HepG2 (cell line): ENCODE results near the gene ECHS1. TPM values are rescaled to one million over a fixed set of nuclear protein-coding genes. Genes with fewer than 3 reads are reported as not detected.

Experiments used
- ATAC-seq: fragments of 200-7000 bp; cut with Tn5 transposase; 3 replicates; pipeline ENCODE4 v1.9.1; 2020; ENCODE audit warnings: mild to moderate bottlenecking, moderate library complexity
- BruUV-seq: library from RNA; stranded (reverse); fragments of 400-500 nt; replicated peaks from 2 replicates; lab custom pipeline; 2021; lab: Mats Ljungman, UMichigan
- CTCF ChIA-PET: fragments of 300-600 bp; formaldehyde crosslinking; extraction: SDS; loops from one replicate; lab custom pipeline; 2021; ENCODE audit warnings: low total read pairs, inconsistent platforms, low intra/inter-chr PET ratio; lab: Yijun Ruan, JAX
- POLR2A ChIA-PET: fragments of 350-600 bp; sonication (Branson Sonifier 250); formaldehyde crosslinking; loops from one replicate; lab custom pipeline; 2020; ENCODE audit warnings: antibody characterized with exemption, inconsistent platforms; lab: Yijun Ruan, JAX
- DNase-seq: peaks from one replicate; pipeline ENCODE4 v3.0.0-alpha.2; 2015; ENCODE audit warnings: low spot score
- FAIRE-seq: peaks from 3 replicates; lab custom pipeline; 2011; peaks lifted over from hg19 to GRCh38; lab: Jason Lieb, UNC
- H2AFZ ChIP-seq: one replicate; pipeline ENCODE4 v1.6.1; 2011; ENCODE audit warnings: low read length, inconsistent platforms
- H3K27ac ChIP-seq: fragments of 300-600 bp; 3 replicates; pipeline ENCODE4 v1.8.0; 2011; ENCODE audit warnings: mixed run types, mild to moderate bottlenecking, mixed read lengths, low read length, inconsistent platforms; ENCODE audit not compliant: insufficient read depth; ENCODE audit errors: extremely low read length
- H3K27me3 ChIP-seq, 2 experiments: fragments of 200-600 bp in 1 of 2; 2 replicates in 1 of 2; 3 replicates in 1 of 2; pipeline versions ENCODE4 v1.6.0 to v1.8.0; 2011; ENCODE audit warnings: low read length in 2 of 2, mild to moderate bottlenecking in 2 of 2, moderate library complexity in 2 of 2, inconsistent platforms in 1 of 2; ENCODE audit not compliant: insufficient read depth in 2 of 2, control insufficient read depth in 1 of 2
- H3K36me3 ChIP-seq, 2 experiments: fragments of 200-600 bp in 1 of 2; replicated peaks in 1 of 2; 2 replicates in 1 of 2; 3 replicates in 1 of 2; pipeline versions ENCODE4 v1.5.1 to v1.8.0; 2011; ENCODE audit warnings: low read length in 2 of 2, inconsistent platforms in 1 of 2; ENCODE audit not compliant: insufficient read depth in 2 of 2, control insufficient read depth in 1 of 2
- H3K4me1 ChIP-seq: 2 replicates; pipeline ENCODE4 v1.5.1; 2012; ENCODE audit warnings: low read length, inconsistent platforms; ENCODE audit not compliant: insufficient read depth
- H3K4me2 ChIP-seq: 2 replicates; pipeline ENCODE4 v1.6.0; 2011; ENCODE audit warnings: low read depth, low read length, inconsistent platforms
- H3K4me3 ChIP-seq, 3 experiments: fragments of 200-600 bp in 1 of 3; sonication (generic), shearing (Covaris generic) in 1 of 3; replicated peaks in 1 of 3; 2 replicates each; pipeline ENCODE4 v1.5.1; 2011 to 2016; ENCODE audit warnings: low read length in 3 of 3, inconsistent platforms in 2 of 3, low read depth in 2 of 3, mild to moderate bottlenecking in 2 of 3, control low read depth in 1 of 3, mixed read lengths in 1 of 3; ENCODE audit not compliant: insufficient read depth in 1 of 3
- H3K79me2 ChIP-seq: one replicate; pipeline ENCODE4 v1.6.1; 2011; ENCODE audit warnings: low read length, inconsistent platforms; ENCODE audit not compliant: insufficient read depth
- H3K9ac ChIP-seq: 2 replicates; pipeline ENCODE4 v1.6.0; 2011; ENCODE audit warnings: mild to moderate bottlenecking, low read depth, low read length, inconsistent platforms; ENCODE audit not compliant: insufficient read depth
- H3K9me3 ChIP-seq: 2 replicates; pipeline ENCODE4 v1.5.1; 2012; ENCODE audit warnings: mild to moderate bottlenecking, low read length
- H4K20me1 ChIP-seq: 2 replicates; pipeline ENCODE4 v1.6.0; 2011; ENCODE audit warnings: inconsistent platforms, mild to moderate bottlenecking, low read length, moderate library complexity; ENCODE audit not compliant: insufficient read depth
- ADNP ChIP-seq: sonication (generic); formaldehyde crosslinking; IDR thresholded peaks from 2 replicates; pipeline ENCODE4 v1.4.0; 2020; ENCODE audit warnings: missing genetic modification reagents
- BRD4 ChIP-seq: sonication (generic); formaldehyde crosslinking; IDR thresholded peaks from 2 replicates; pipeline ENCODE4 v1.4.0; 2020; ENCODE audit warnings: missing genetic modification reagents
- DMTF1 ChIP-seq: sonication (generic); formaldehyde crosslinking; IDR thresholded peaks from 2 replicates; pipeline ENCODE4 v1.4.0; 2020; ENCODE audit warnings: mild to moderate bottlenecking, missing genetic modification reagents
- ETV6 ChIP-seq: sonication (generic); formaldehyde crosslinking; conservative IDR thresholded peaks from 2 replicates; pipeline ENCODE4 v1.4.0; 2020; ENCODE audit warnings: missing genetic modification reagents
- HOXD1 ChIP-seq: sonication (generic); formaldehyde crosslinking; IDR thresholded peaks from 2 replicates; pipeline ENCODE4 v1.5.0; 2020; ENCODE audit warnings: missing genetic modification reagents
- MAFG ChIP-seq: sonication (generic); formaldehyde crosslinking; IDR thresholded peaks from 2 replicates; pipeline ENCODE4 v1.5.1; 2020; ENCODE audit warnings: mild to moderate bottlenecking, missing genetic modification reagents
- MBD4 ChIP-seq: IDR thresholded peaks from 2 replicates; pipeline ENCODE4 v1.6.1; 2012; ENCODE audit warnings: low read length, inconsistent platforms, borderline replicate concordance
- MIER3 ChIP-seq: IDR thresholded peaks from 2 replicates; pipeline ENCODE4 v1.6.1; 2016; ENCODE audit warnings: missing compliant biosample characterization, borderline replicate concordance
- MXD1 ChIP-seq: sonication (generic); formaldehyde crosslinking; IDR thresholded peaks from 2 replicates; pipeline ENCODE4 v1.4.0; 2020; ENCODE audit warnings: mild to moderate bottlenecking, missing genetic modification reagents
- MXI1 ChIP-seq: IDR thresholded peaks from 3 replicates; pipeline ENCODE4 v1.6.1; 2012; ENCODE audit warnings: low read depth, low read length, inconsistent platforms, borderline replicate concordance
- NCOR1 ChIP-seq: fragments of 200-600 bp; sonication (generic); IDR thresholded peaks from 2 replicates; pipeline ENCODE4 v1.7.0; 2017; ENCODE audit warnings: antibody characterized with exemption, low read length, borderline replicate concordance
- PHB2 ChIP-seq: fragments of 450-650 bp; IDR thresholded peaks from 2 replicates; pipeline ENCODE4 v1.6.1; 2018; ENCODE audit not compliant: partially characterized antibody
- PITX1 ChIP-seq: sonication (generic); formaldehyde crosslinking; IDR thresholded peaks from 2 replicates; pipeline ENCODE4 v1.5.1; 2020; ENCODE audit warnings: mild to moderate bottlenecking, missing genetic modification reagents
- THAP11 ChIP-seq: IDR thresholded peaks from 2 replicates; pipeline ENCODE4 v1.6.1; 2016; ENCODE audit warnings: missing biosample characterization, missing genetic modification reagents
- ZBTB2 ChIP-seq: sonication (generic); formaldehyde crosslinking; IDR thresholded peaks from 2 replicates; pipeline ENCODE4 v1.8.0; 2022; ENCODE audit warnings: low read depth, missing genetic modification reagents
- ZNF737 ChIP-seq: sonication (generic); formaldehyde crosslinking; IDR thresholded peaks from 2 replicates; pipeline ENCODE4 v1.5.0; 2020; ENCODE audit warnings: missing genetic modification reagents, mild to moderate bottlenecking, borderline replicate concordance
- ZNF777 ChIP-seq: sonication (generic); formaldehyde crosslinking; IDR thresholded peaks from 2 replicates; pipeline ENCODE4 v1.4.0; 2020; ENCODE audit warnings: missing genetic modification reagents
- ZNF781 ChIP-seq: sonication (generic); formaldehyde crosslinking; IDR thresholded peaks from 2 replicates; pipeline ENCODE4 v1.5.1; 2020; ENCODE audit warnings: borderline replicate concordance, mild to moderate bottlenecking, missing genetic modification reagents; ENCODE audit errors: not compliant biosample characterization
- ZNF800 ChIP-seq: sonication (generic); formaldehyde crosslinking; IDR thresholded peaks from 2 replicates; pipeline ENCODE4 v1.4.0; 2020; ENCODE audit warnings: missing genetic modification reagents
- WGBS: methylation state at CpG from one replicate; pipeline ENCODE4 v1.1.6; 2017; ENCODE audit warnings: low lambda C conversion rate; 5-methylcytosine and 5-hydroxymethylcytosine counted together
- in situ Hi-C: cut with HindIII; loops from 2 replicates; pipeline ENCODE4 v1.10.0; 2017; ENCODE audit warnings: low pct_unique_long_range_greater_than_20kb; ENCODE audit not compliant: extremely low pct_ligation_motif_present
- intact Hi-C: fragments of 100-400 bp; cut with micrococcal nuclease; formaldehyde crosslinking; loops from one replicate; pipeline ENCODE4 v1.10.0; 2022; ENCODE audit not compliant: unreplicated experiment
- polyA plus RNA-seq, 8 experiments: library from polyadenylated mRNA; depleted of rRNA in 3 of 8; stranded (reverse) in 7 of 8; unstranded in 1 of 8; fragments of >200 nt; fragmentation: Illumina TruSeq in 4 of 8; extraction: Trizol in 4 of 8; gene quantifications; 2 replicates each; pipeline versions ENCODE4 v1.2.1 to v1.2.3, GENCODE V29; 2011 to 2016; ENCODE audit warnings: low read depth in 4 of 8, missing spikeins in 1 of 8, mixed read lengths in 1 of 8; ENCODE audit not compliant: insufficient read depth in 1 of 8
- total RNA-seq, 5 experiments: library from RNA; depleted of rRNA; stranded (reverse); fragments of >200 nt; fragmentation: Illumina TruSeq; extraction: Trizol; gene quantifications; 2 replicates each; pipeline ENCODE4 v1.2.3, GENCODE V29; 2016; ENCODE audit warnings: low read depth in 1 of 5

The ECHS1 gene
- total and polyA plus RNA-seq, 2 of the 13 experiments (the other 11 are each of a cell fraction or from before 2014, with no cell fraction given): 32.7 to 195 TPM

GRCh38 chr10:133325440-133326222 lies 47.5 kb downstream of the ECHS1 start:
- BruUV-seq: no TSS peak
- WGBS: 1% methylated on average over 17 of the region's 91 CpGs
- peak overlapping the region; percentile 83 for H3K4me2 ChIP-seq
- no peaks in the 10 kb centered on the region for H3K36me3 ChIP-seq
- ATAC-seq: peak; percentile 26
- no peak for FAIRE-seq
- no peaks in the 10 kb centered on the region for H3K9me3 ChIP-seq
- peak overlapping the region; percentile 34; the same call in 1 of the 2 replicates for H3K9ac ChIP-seq
- H3K79me2 ChIP-seq: no peaks in the 10 kb centered on the region
- peak overlapping the region; percentile 55 to 74 (median 61) for H3K4me3 ChIP-seq
- H3K27me3 ChIP-seq: peaks cover 5 to 47% of the 10 kb centered on the region in 2 experiments
- in situ Hi-C loops (no loop called here), intact Hi-C loops (loop anchor here (10.0 kb wide), 1 partner anchor 49 kb away; the partner anchor contains the start of genes ECHS1 and PAOX)
- ChIA-PET CTCF (no interaction called here), POLR2A (interaction anchor here (1.3 to 2.6 kb wide), 2 partner anchors 21 to 23 kb away, joined by 4 to 18 read pairs; partner anchors contain the start of gene PRAP1)
- H4K20me1 ChIP-seq: no peaks in the 10 kb centered on the region
- peaks cover 29% of the 10 kb centered on the region for H3K4me1 ChIP-seq
- H2AFZ ChIP-seq: no peak overlapping the region
- no peak overlapping the region for H3K27ac ChIP-seq
- no peak for DNase-seq
- TF ChIP-seq HOXD1: no peak
- TF ChIP-seq THAP11 (CRISPR knock-in tag): 0 out of 2 replicates have a peak, but pooled peaks have one; percentile 21
- TF ChIP-seq ZNF781: no peak
- no peak for TF ChIP-seq BRD4 (CRISPR knock-in tag)
- TF ChIP-seq NCOR1: no peak
- no peak for TF ChIP-seq ADNP
- peak; percentile 83 for TF ChIP-seq ZNF777 (CRISPR knock-in tag)
- no peak for TF ChIP-seq DMTF1 (CRISPR knock-in tag)
- TF ChIP-seq MXI1: no peak
- no peak for TF ChIP-seq PHB2
- TF ChIP-seq MIER3 (CRISPR knock-in tag): no peak
- TF ChIP-seq MXD1 (CRISPR knock-in tag): no peak
- no peak for TF ChIP-seq PITX1 (CRISPR knock-in tag)
- no peak for TF ChIP-seq MBD4
- no peak for TF ChIP-seq ZBTB2 (CRISPR knock-in tag)
- no peak; the same call in 1 of the 2 replicates for TF ChIP-seq ZNF800 (CRISPR knock-in tag)
- TF ChIP-seq ZNF737 (CRISPR knock-in tag): no peak
- TF ChIP-seq ETV6 (CRISPR knock-in tag): no peak
- no peak for TF ChIP-seq MAFG (CRISPR knock-in tag)
